IMR-90 (cell line): Measurements from ENCODE around the gene PTPRN2. TPM values are rescaled to one million over a fixed set of nuclear protein-coding genes. Genes with fewer than 3 reads are reported as not detected.

Experiments used
- ATAC-seq: fragments of 200-7000 bp; cut with Tn5 transposase; 2 replicates; pipeline ENCODE4 v1.9.1; 2020; ENCODE audit warnings: low read depth, mild to moderate bottlenecking, moderate library complexity
- BruUV-seq: library from RNA; stranded (reverse); fragments of 400-500 nt; replicated peaks from 2 replicates; lab custom pipeline; 2021; lab: Mats Ljungman, UMichigan
- CTCF ChIA-PET: fragments of 300-600 bp; formaldehyde crosslinking; extraction: SDS; loops from one replicate; lab custom pipeline; 2021; ENCODE audit warnings: antibody characterized with exemption; lab: Yijun Ruan, JAX
- POLR2A ChIA-PET: fragments of 300-600 bp; sonication (Branson Sonifier 250); formaldehyde crosslinking; loops from one replicate; lab custom pipeline; 2022; ENCODE audit warnings: antibody characterized with exemption; ENCODE audit not compliant: unreplicated experiment; lab: Charles Lee
- DNase-seq: peaks from one replicate; pipeline ENCODE4 v3.0.0; 2013
- H2AFZ ChIP-seq: replicated peaks from 2 replicates; pipeline ENCODE3; 2013; ENCODE audit warnings: low read length, mild to moderate bottlenecking; ENCODE audit not compliant: poor library complexity
- H2AK5ac ChIP-seq: 2 replicates; pipeline ENCODE4 v1.6.1; 2013; ENCODE audit warnings: low read depth, low read length, inconsistent platforms
- H2AK9ac ChIP-seq: replicated peaks from 2 replicates; pipeline ENCODE3; 2013; ENCODE audit warnings: mild to moderate bottlenecking, low read depth, low read length, moderate library complexity; ENCODE audit not compliant: poor library complexity
- H2BK120ac ChIP-seq: 2 replicates; pipeline ENCODE4 v1.6.1; 2013; ENCODE audit warnings: low read depth, low read length, inconsistent platforms
- H2BK15ac ChIP-seq: 3 replicates; pipeline ENCODE4 v1.6.1; 2013; ENCODE audit warnings: low read depth, low read length, inconsistent platforms
- H2BK20ac ChIP-seq: 2 replicates; pipeline ENCODE4 v1.6.1; 2013; ENCODE audit warnings: low read depth, mild to moderate bottlenecking, inconsistent platforms, low read length, moderate library complexity
- H2BK5ac ChIP-seq: 2 replicates; pipeline ENCODE4 v1.6.1; 2013; ENCODE audit warnings: mild to moderate bottlenecking, low read depth, low read length, inconsistent platforms; ENCODE audit not compliant: poor library complexity, severe bottlenecking
- H3K14ac ChIP-seq: replicated peaks from 2 replicates; pipeline ENCODE4 v1.6.1; 2013; ENCODE audit warnings: low read depth, low read length, inconsistent platforms
- H3K18ac ChIP-seq: 2 replicates; pipeline ENCODE4 v1.6.1; 2013; ENCODE audit warnings: low read depth, low read length, control low read depth
- H3K23ac ChIP-seq: 2 replicates; pipeline ENCODE4 v1.6.1; 2013; ENCODE audit warnings: low read depth, low read length, inconsistent platforms
- H3K27ac ChIP-seq: 2 replicates; pipeline ENCODE4 v1.5.1; 2013; ENCODE audit warnings: mild to moderate bottlenecking, control low read depth, low read length; ENCODE audit not compliant: insufficient read depth
- H3K27me3 ChIP-seq: 2 replicates; pipeline ENCODE4 v1.6.1; 2013; ENCODE audit warnings: low read length; ENCODE audit not compliant: control insufficient read depth, insufficient read depth
- H3K36me3 ChIP-seq: 2 replicates; pipeline ENCODE4 v1.6.1; 2013; ENCODE audit warnings: low read length, mixed read lengths; ENCODE audit not compliant: control insufficient read depth, insufficient read depth
- H3K4ac ChIP-seq: 2 replicates; pipeline ENCODE4 v1.6.1; 2013; ENCODE audit warnings: low read depth, low read length, inconsistent platforms
- H3K4me1 ChIP-seq: 2 replicates; pipeline ENCODE4 v1.6.1; 2013; ENCODE audit warnings: low read length, mixed read lengths; ENCODE audit not compliant: control insufficient read depth, insufficient read depth
- H3K4me2 ChIP-seq: 2 replicates; pipeline ENCODE4 v1.6.1; 2013; ENCODE audit warnings: low read depth, mild to moderate bottlenecking, control low read depth, low read length, moderate library complexity
- H3K4me3 ChIP-seq: 2 replicates; pipeline ENCODE4 v1.5.1; 2013; ENCODE audit warnings: low read depth, mild to moderate bottlenecking, control low read depth, low read length, moderate library complexity; ENCODE audit not compliant: insufficient read depth
- H3K56ac ChIP-seq: 2 replicates; pipeline ENCODE4 v1.6.1; 2013; ENCODE audit warnings: low read length, inconsistent platforms; ENCODE audit not compliant: insufficient read depth; ENCODE audit errors: extremely low read depth
- H3K79me1 ChIP-seq, 2 experiments: 2 replicates each; pipeline ENCODE4 v1.6.1; 2013; ENCODE audit warnings: low read length in 2 of 2, inconsistent platforms in 1 of 2, low read depth in 1 of 2
- H3K9ac ChIP-seq: 2 replicates; pipeline ENCODE4 v1.6.1; 2013; ENCODE audit warnings: low read depth, low read length, control low read depth
- H3K9me1 ChIP-seq: 2 replicates; pipeline ENCODE4 v1.6.1; 2013; ENCODE audit warnings: low read length, inconsistent platforms; ENCODE audit not compliant: insufficient read depth
- H3K9me3 ChIP-seq: 2 replicates; pipeline ENCODE4 v1.6.1; 2013; ENCODE audit warnings: low read length; ENCODE audit not compliant: control insufficient read depth, insufficient read depth
- H4K20me1 ChIP-seq: 2 replicates; pipeline ENCODE4 v1.6.1; 2013; ENCODE audit warnings: low read length, inconsistent platforms; ENCODE audit not compliant: insufficient read depth
- H4K5ac ChIP-seq: 2 replicates; pipeline ENCODE4 v1.6.1; 2013; ENCODE audit warnings: mild to moderate bottlenecking, low read depth, low read length, control low read depth
- H4K8ac ChIP-seq, 2 experiments: 2 replicates each; pipeline ENCODE4 v1.6.1; 2013; ENCODE audit warnings: low read depth in 2 of 2, low read length in 2 of 2, control low read depth in 1 of 2, inconsistent platforms in 1 of 2
- H4K91ac ChIP-seq: 2 replicates; pipeline ENCODE4 v1.6.1; 2013; ENCODE audit warnings: low read depth, low read length, inconsistent platforms; ENCODE audit not compliant: insufficient read depth
- SMC3 ChIP-seq: fragments of 150-350 bp; IDR thresholded peaks from 2 replicates; pipeline ENCODE4 v1.6.1; 2016; ENCODE audit warnings: low read depth, mild to moderate bottlenecking, antibody characterized with exemption, low read length, moderate library complexity
- WGBS, 2 experiments: methylation state at CpG; one replicate each; pipeline versions ENCODE4 v1.1.5 to v1.1.7; 2013; ENCODE audit warnings: missing lambda C conversion rate in 2 of 2; ENCODE audit not compliant: insufficient read length in 1 of 2; ENCODE audit errors: extremely low coverage in 2 of 2; 5-methylcytosine and 5-hydroxymethylcytosine counted together
- dilution Hi-C: fragments of 300-500 bp; cut with HindIII; formaldehyde crosslinking; loops from one replicate; pipeline ENCODE4 v1.14.3; 2018; ENCODE audit warnings: low sequenced_read_pairs; ENCODE audit not compliant: unreplicated experiment
- in situ Hi-C: fragments of 300-500 bp; cut with MboI; formaldehyde crosslinking; loops from 3 replicates; pipeline ENCODE4 v1.14.3; 2019; ENCODE audit warnings: low sequenced_read_pairs, inconsistent platforms, mixed read lengths
- intact Hi-C: fragments of 100-400 bp; cut with micrococcal nuclease; formaldehyde crosslinking; loops from 2 replicates; pipeline ENCODE4 v1.10.0; 2022
- polyA plus RNA-seq, 3 experiments: library from polyadenylated mRNA; depleted of rRNA; stranded (reverse); fragments of >200 nt; gene quantifications; 2 replicates each; pipeline ENCODE4 v1.2.3, GENCODE V29; 2012; ENCODE audit warnings: low replicate concordance in 1 of 3
- total RNA-seq: library from RNA; depleted of rRNA; stranded (reverse); fragments of >200 nt; gene quantifications from 2 replicates; pipeline ENCODE4 v1.2.3, GENCODE V29; 2012
- TF ChIP-seq, protein P1 (sequence below): conservative IDR thresholded peaks from 2 replicates; pipeline ENCODE4 v1.5.1; 2012; ENCODE audit warnings: mild to moderate bottlenecking, low read depth, low read length, improper control_type of control experiment

Gene PTPRN2
- total and polyA plus RNA-seq, 2 of the 4 experiments (the other 2 are of a cell fraction) = 0.03 TPM; not detected in 1

- no peaks in the 10 kb centered on the region for H3K79me1 ChIP-seq
- H2BK15ac ChIP-seq = no peak overlapping the region
- no peak overlapping the region for H3K56ac ChIP-seq
- no peak overlapping the region for H3K23ac ChIP-seq
- dilution Hi-C loops = no loop called here
- H3K4me1 ChIP-seq = no peaks in the 10 kb centered on the region
- no peak overlapping the region for H3K27ac ChIP-seq
- H3K4me3 ChIP-seq = no peak overlapping the region
- H4K91ac ChIP-seq = no peak overlapping the region
- H3K4me2 ChIP-seq = no peak overlapping the region
- no peaks in the 10 kb centered on the region for H4K20me1 ChIP-seq
- no peaks in the 10 kb centered on the region for H3K36me3 ChIP-seq
- in situ Hi-C loops = no loop called here
- H2AK9ac ChIP-seq = no peak overlapping the region
- H3K27me3 ChIP-seq = no peaks in the 10 kb centered on the region
- H3K18ac ChIP-seq = no peak overlapping the region
- H3K4ac ChIP-seq = no peak overlapping the region
- no peak overlapping the region for H2AK5ac ChIP-seq
- no peak overlapping the region for H2BK20ac ChIP-seq
- DNase-seq = no peak
- no peak overlapping the region for H4K5ac ChIP-seq
- no TSS peak for BruUV-seq
- no CpG with 5 or more reads among the region's 25 CpGs for WGBS, 2 experiments
- no peak for TF ChIP-seq SMC3
- TF ChIP-seq, protein P1, sequence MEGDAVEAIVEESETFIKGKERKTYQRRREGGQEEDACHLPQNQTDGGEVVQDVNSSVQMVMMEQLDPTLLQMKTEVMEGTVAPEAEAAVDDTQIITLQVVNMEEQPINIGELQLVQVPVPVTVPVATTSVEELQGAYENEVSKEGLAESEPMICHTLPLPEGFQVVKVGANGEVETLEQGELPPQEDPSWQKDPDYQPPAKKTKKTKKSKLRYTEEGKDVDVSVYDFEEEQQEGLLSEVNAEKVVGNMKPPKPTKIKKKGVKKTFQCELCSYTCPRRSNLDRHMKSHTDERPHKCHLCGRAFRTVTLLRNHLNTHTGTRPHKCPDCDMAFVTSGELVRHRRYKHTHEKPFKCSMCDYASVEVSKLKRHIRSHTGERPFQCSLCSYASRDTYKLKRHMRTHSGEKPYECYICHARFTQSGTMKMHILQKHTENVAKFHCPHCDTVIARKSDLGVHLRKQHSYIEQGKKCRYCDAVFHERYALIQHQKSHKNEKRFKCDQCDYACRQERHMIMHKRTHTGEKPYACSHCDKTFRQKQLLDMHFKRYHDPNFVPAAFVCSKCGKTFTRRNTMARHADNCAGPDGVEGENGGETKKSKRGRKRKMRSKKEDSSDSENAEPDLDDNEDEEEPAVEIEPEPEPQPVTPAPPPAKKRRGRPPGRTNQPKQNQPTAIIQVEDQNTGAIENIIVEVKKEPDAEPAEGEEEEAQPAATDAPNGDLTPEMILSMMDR = no peak
- H2BK120ac ChIP-seq = no peak overlapping the region
- intact Hi-C loops = no loop called here
- peaks cover 20% of the 10 kb centered on the region for H3K9me3 ChIP-seq
- H4K8ac ChIP-seq = no peak overlapping the region
- no peak overlapping the region for H3K9ac ChIP-seq
- H3K14ac ChIP-seq = no peak overlapping the region
- CTCF ChIA-PET = no interaction called here
- POLR2A ChIA-PET = no interaction called here
- H3K9me1 ChIP-seq = no peaks in the 10 kb centered on the region
- no peak overlapping the region for H2AFZ ChIP-seq
- H2BK5ac ChIP-seq = no peak overlapping the region
- ATAC-seq = no peak
Measured at GRCh38 chr7:157529768-157530560, 1057.7 kb downstream of the PTPRN2 start.
